Gastroesophageal sphincter (tissue), 4 donors: Measurements from ENCODE around the gene WNT7A. TPM values are rescaled to one million over a fixed set of nuclear protein-coding genes. Genes with fewer than 3 reads are reported as not detected.

Source experiments
- ATAC-seq: fragments of 150-250 bp; one replicate; pipeline ENCODE4 v1.9.1; 2016; ENCODE audit warnings: mild to moderate bottlenecking, moderate library complexity
- H3K27ac ChIP-seq, 4 donors: fragments of 200-600 bp; sonication (generic) in 3 of 4; 1 replicate in 3 of 4; 2 replicates in 1 of 4; pipeline ENCODE4 v1.5.1; 2016 to 2019
- H3K27me3 ChIP-seq: fragments of 200-600 bp; sonication (generic); one replicate; pipeline ENCODE4 v1.5.1; 2019
- H3K36me3 ChIP-seq, 2 donors: fragments of 200-600 bp; sonication (generic); one replicate each; pipeline ENCODE4 v1.5.1; 2019; ENCODE audit warnings: control low read depth in 1 of 2
- H3K4me1 ChIP-seq, 3 donors: fragments of 200-600 bp; sonication (generic); 1 replicate in 2 of 3; 2 replicates in 1 of 3; pipeline ENCODE4 v1.5.1; 2016 to 2019; ENCODE audit warnings: control low read depth in 2 of 3
- H3K4me3 ChIP-seq, 2 donors: fragments of 200-600 bp; sonication (generic); one replicate each; pipeline ENCODE4 v1.5.1; 2019; ENCODE audit warnings: mild to moderate bottlenecking in 1 of 2, moderate library complexity in 1 of 2
- H3K9me3 ChIP-seq, 3 donors: fragments of 200-600 bp; sonication (generic); one replicate each; pipeline ENCODE4 v1.5.1; 2017 to 2019; ENCODE audit warnings: control low read depth in 2 of 3
- CTCF ChIP-seq, 4 experiments: fragments of 200-600 bp in 2 of 4; fragments of 450-650 bp in 2 of 4; sonication (generic) in 1 of 4; IDR thresholded peaks; one replicate each; pipeline ENCODE4 v1.5.1; 2017 to 2019; ENCODE audit warnings: antibody characterized with exemption in 4 of 4, mild to moderate bottlenecking in 2 of 4, moderate library complexity in 2 of 4
- EP300 ChIP-seq: sonication (generic); formaldehyde crosslinking; IDR thresholded peaks from one replicate; pipeline ENCODE4 v1.6.1; 2017; ENCODE audit warnings: antibody characterized with exemption, mild to moderate bottlenecking
- POLR2A ChIP-seq, 2 donors: fragments of 450-650 bp; IDR thresholded peaks; one replicate each; pipeline ENCODE4 v1.6.1; 2017; ENCODE audit warnings: antibody characterized with exemption in 2 of 2, mild to moderate bottlenecking in 2 of 2, moderate library complexity in 1 of 2
- POLR2AphosphoS5 ChIP-seq: sonication (generic); formaldehyde crosslinking; IDR thresholded peaks from one replicate; pipeline ENCODE4 v1.6.1; 2017; ENCODE audit warnings: antibody characterized with exemption
- WGBS, 2 donors: methylation state at CpG; one replicate each; pipeline ENCODE4 v1.1.5; 2018; ENCODE audit warnings: low coverage in 1 of 2; 5-methylcytosine and 5-hydroxymethylcytosine counted together
- total RNA-seq, 4 donors: library from RNA; depleted of rRNA; stranded (reverse); fragments of >200 nt; gene quantifications; one replicate each; pipeline ENCODE4 v1.1.0, GENCODE V29; 2016

Gene WNT7A
- total RNA-seq, 4 donors from 2014 or later: 0.13 to 0.77 TPM; not detected in 2

GRCh38 chr3:13877911-13878280 is 2.0 kb downstream of the WNT7A start:
- Histone ChIP-seq H3K4me1 (peaks cover 0 to 32% (median 16%) of the 10 kb centered on the region in 3 donors), H3K27ac (no peak overlapping the region), H3K9me3 (peaks cover 0 to 8% (median 0%) of the 10 kb centered on the region in 3 donors), H3K27me3 (peaks cover 99% of the 10 kb centered on the region), H3K36me3 (no peaks in the 10 kb centered on the region), H3K4me3 (peak overlapping the region in 1 of 2 donors; percentile 43)
- 4 to 10% methylated on average over 4 to 5 of the region's 25 CpGs for WGBS, 2 donors
- TF ChIP-seq EP300: no peak
- TF ChIP-seq POLR2A (IDR thresholded peaks at IDR 0.05): no peak
- TF ChIP-seq CTCF (IDR thresholded peaks at IDR 0.05): no peak
- TF ChIP-seq POLR2AphosphoS5: no peak
- no peak for ATAC-seq

DNA sequence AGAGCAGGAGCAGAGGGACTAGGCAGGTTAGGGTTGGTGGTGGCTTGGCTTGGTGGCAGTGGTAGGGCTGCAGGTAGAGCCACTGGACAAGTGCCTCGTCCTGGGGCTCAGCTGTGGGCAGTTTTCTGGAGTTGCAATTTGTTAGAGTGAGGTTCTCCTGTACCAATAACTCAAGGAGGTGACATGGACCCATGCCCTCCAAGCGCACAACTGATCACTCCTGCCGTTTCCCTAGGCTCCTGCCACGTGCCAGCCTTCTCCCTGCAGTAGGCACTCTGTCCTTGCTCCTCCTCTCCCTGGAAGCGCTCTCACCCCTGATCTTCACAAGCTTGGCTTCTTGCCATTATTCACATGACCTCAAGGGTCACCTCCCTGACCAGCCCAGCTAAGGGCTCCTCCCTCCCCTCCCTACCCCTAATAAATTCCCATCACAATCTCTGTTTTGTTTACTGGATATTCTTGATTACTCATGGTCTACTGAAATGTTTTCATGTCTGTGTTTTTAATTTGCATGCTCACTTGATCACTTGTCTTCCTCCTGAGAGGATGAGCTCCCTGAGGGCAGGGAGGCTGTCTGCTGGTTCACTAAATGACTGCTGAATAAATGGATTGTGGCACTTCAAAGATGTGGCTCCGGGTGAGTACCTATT is 3.3 kb downstream of the WNT7A start:
- Histone ChIP-seq H3K9me3 (peaks cover 0 to 2% (median 0%) of the 10 kb centered on the region in 3 donors), H3K27ac (no peak overlapping the region), H3K4me1 (peaks cover 0 to 32% (median 16%) of the 10 kb centered on the region in 3 donors), H3K27me3 (peaks cover 87% of the 10 kb centered on the region), H3K4me3 (no peak overlapping the region), H3K36me3 (no peaks in the 10 kb centered on the region)
- 51 to 59% methylated on average over 2 to 6 of the region's 6 CpGs for WGBS, 2 donors
- ATAC-seq: no peak
- TF ChIP-seq POLR2A (IDR thresholded peaks at IDR 0.05) (no peak), CTCF (IDR thresholded peaks at IDR 0.05) (no peak), EP300 (no peak), POLR2AphosphoS5 (no peak)

- H3K36me3 ChIP-seq: no peaks in the 10 kb centered on the region
- H3K4me1 ChIP-seq: peaks cover 0 to 22% (median 16%) of the 10 kb centered on the region in 3 donors
- no peak overlapping the region for H3K27ac ChIP-seq
- H3K4me3 ChIP-seq: no peak overlapping the region
- peaks cover 0 to 17% (median 0%) of the 10 kb centered on the region in 3 donors for H3K9me3 ChIP-seq
- no peak for ATAC-seq
- no peak for TF ChIP-seq EP300
- WGBS, 2 donors: 80% methylated on average over 1 of the region's 16 CpGs; no CpG with 5 or more reads in 1 of the 2 donors
- H3K27me3 ChIP-seq: peaks cover 70% of the 10 kb centered on the region
These were observed 5.0 kb downstream of the WNT7A start for GRCh38 chr3:13874891-13875290.

DNA sequence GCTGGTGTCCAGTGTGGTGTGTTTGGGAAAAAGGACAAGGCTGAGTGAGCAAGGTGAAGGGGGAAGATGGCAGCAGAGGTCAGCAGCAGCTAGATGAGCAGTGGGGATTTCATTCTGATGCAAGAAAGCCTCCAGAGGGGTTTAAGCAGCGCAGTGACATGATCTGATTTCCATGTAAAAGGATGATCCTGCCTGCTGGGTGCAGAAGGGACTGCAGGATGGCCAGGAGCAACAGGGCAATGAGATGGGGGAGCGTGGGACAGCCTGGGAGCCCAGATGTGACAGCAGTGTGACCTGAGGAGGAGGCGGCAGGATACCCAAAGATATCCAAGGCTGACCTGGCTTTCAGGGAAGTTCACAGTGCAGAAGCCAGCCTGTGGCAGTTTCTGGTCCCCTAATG is 6.1 kb downstream of the WNT7A start:
- TF ChIP-seq CTCF (IDR thresholded peaks at IDR 0.05) (no peak), POLR2AphosphoS5 (no peak)
- 7 to 24% methylated on average over 2 to 3 of the region's 3 CpGs for WGBS, 2 donors
- ATAC-seq: no peak

GRCh38 chr3:13872451-13872850 is 7.4 kb downstream of the WNT7A start:
- Histone ChIP-seq H3K9me3 (peaks cover 0 to 17% (median 0%) of the 10 kb centered on the region in 3 donors), H3K27ac (no peak overlapping the region), H3K27me3 (peaks cover 50% of the 10 kb centered on the region), H3K36me3 (no peaks in the 10 kb centered on the region), H3K4me3 (no peak overlapping the region), H3K4me1 (no peaks in the 10 kb centered on the region)
- TF ChIP-seq POLR2A (IDR thresholded peaks at IDR 0.05) (no peak), POLR2AphosphoS5 (no peak), EP300 (no peak), CTCF (IDR thresholded peaks at IDR 0.05) (no peak)
- WGBS, 2 donors: 67 to 71% methylated on average over 2 to 4 of the region's 4 CpGs
- ATAC-seq: no peak

More for the DNA sequence above, 6.1 kb downstream of the WNT7A start:
- peaks cover 59% of the 10 kb centered on the region for H3K27me3 ChIP-seq
- H3K27ac ChIP-seq: no peak overlapping the region
- H3K9me3 ChIP-seq: peaks cover 0 to 17% (median 0%) of the 10 kb centered on the region in 3 donors
- peaks cover 0 to 12% (median 7%) of the 10 kb centered on the region in 3 donors for H3K4me1 ChIP-seq
- no peaks in the 10 kb centered on the region for H3K36me3 ChIP-seq
- H3K4me3 ChIP-seq: no peak overlapping the region
